GM21619 (cell line): ENCODE results near the gene TANGO2.

Experiments used
- ATAC-seq: cut with Tn5 transposase; IDR thresholded peaks from one replicate; pipeline ENCODE4 v1.9.1; 2021; ENCODE audit not compliant: unreplicated experiment

The TANGO2 gene

DNA sequence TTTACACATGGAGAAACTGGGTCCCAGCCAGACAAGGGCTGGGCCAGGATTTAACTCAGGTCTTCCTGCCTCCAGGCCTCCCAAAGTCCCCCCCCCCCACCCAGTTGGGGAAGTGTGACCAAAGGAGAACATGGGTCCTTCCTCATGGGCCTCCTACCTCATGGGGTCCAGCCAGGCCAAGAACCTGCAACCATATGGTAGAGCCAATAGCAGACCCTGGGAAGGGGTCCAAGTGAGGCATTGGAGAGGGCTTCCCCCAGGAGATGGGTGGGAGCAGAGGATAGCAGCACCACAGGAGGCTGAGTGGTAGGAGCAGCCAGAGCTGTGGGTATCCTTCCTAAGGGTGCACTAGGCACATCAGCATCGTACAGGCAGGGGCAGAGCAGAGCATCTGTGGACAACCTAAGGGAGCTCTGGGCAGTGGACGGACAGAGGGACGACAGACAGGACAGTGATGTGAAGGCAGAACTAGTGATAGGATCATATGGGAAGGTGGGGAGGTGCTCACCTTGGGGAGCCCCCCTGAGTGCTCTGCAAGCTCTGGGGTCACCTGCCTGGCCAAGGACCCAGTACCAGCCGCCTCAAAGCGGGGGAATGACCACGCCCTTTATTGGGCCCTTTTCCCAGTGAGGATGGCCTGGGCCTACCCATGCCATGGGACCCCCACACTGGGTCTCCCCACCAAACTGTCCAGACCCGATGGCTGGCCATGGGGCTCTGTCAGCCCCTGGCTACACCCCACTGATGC, 8.7 kb upstream of the TANGO2 start:
- ATAC-seq: no peak

DNA sequence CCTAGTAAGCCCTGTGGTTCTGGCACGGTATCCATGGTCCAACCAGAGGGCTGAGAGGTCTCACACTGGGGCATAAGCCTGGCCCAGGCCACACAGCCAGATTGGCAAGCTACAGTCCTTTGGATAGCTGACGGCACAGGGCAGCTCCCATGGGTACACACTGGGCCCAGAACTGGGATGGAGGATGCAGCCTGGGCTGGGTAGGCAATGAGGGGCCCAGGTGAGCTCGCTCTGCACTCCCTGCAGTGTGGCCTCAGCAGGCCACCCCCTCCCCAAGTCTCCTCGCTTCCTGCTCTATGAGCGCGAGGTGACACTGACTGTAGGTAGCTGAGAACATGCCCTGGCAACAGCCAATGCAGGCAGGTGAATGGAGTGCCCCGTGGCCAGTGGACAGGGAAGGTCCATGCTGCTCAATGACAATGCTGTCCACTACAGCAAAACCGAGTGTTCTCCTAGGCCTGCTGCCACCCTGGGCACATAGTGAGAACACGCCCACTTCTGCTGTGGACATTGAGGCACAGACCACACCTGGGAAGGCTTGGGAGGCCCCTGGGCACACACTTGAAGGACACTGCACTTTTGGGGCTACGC, 8.1 kb upstream of the TANGO2 start:
- no peak for ATAC-seq

DNA sequence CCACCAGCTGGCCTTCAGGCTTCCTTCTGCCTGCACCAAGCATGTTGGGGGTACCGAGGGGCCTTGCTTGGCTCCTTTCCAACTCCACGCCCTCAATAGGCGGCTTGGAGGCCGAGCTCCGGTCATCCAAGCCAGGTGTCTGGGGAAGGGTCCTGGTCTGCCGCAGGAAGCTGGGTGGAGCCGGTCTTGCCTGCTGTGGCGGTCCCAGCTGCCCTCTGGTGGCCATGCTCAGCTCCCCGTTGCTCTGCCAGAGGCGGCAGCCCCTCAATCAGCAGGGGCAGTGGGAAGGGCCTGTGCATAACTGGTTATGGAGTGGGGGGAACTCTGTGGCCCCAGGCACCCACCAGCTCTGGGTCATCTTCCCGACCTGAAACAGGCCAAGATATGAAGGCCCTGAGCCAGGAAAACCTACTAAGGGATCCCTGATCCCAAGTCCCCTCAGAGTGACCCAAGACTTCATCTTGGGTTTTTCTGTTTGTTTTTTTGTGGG, 7.5 kb upstream of the TANGO2 start:
- ATAC-seq: no peak

DNA sequence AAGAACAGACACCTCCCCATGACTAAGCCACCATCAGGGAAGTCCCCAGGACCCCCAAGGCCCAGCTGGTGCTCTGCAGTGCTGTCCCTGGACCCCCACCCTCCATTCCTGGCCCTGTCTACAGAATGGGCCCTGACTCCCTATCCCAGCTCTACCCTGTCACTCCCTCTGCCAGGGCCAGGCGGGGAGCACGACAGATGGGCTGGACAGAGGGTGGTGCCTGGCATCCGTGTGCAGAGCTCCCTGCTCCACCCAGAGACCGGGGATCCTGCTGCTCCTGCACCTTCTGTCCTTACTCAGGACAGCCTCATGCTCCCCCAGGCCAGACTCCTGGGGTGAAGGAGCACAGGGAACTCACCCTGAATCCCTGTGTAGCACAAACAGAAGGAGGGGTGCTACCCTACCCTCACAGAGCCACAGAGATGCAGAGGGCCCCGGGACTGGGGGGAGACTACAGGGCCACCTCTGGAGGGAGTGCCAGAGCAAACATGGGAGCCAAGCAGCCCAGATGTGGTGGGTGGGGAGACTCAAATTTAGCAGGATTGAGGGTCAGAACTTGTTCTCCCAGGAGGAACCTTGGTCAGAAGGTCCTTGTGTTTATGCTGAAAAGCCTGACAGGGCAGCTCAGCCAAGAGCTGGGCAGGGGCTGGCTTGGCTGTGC, 6.3 kb upstream of the TANGO2 start:
- no peak for ATAC-seq

DNA sequence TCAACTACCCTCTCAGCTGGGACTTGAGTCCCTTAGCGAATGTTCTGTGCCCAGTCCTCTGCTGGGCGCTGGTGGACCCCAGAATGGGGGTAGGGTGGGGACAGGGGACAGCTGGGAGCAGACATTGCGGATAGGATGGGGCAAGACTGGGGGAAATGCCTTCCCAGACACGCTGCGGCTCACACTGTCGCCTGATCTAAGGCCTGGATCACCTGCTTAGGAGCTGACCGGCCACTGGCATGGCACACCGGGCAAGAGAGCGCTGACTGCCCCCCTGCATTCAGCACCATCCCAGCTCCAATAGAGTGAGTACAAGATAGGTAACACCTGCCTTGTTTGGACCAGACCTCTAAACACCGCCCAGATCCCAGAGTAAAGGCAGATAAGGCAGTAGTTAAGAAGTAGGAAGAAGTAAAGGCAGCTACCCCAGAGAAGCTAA, 5.7 kb upstream of the TANGO2 start:
- no peak for ATAC-seq

DNA sequence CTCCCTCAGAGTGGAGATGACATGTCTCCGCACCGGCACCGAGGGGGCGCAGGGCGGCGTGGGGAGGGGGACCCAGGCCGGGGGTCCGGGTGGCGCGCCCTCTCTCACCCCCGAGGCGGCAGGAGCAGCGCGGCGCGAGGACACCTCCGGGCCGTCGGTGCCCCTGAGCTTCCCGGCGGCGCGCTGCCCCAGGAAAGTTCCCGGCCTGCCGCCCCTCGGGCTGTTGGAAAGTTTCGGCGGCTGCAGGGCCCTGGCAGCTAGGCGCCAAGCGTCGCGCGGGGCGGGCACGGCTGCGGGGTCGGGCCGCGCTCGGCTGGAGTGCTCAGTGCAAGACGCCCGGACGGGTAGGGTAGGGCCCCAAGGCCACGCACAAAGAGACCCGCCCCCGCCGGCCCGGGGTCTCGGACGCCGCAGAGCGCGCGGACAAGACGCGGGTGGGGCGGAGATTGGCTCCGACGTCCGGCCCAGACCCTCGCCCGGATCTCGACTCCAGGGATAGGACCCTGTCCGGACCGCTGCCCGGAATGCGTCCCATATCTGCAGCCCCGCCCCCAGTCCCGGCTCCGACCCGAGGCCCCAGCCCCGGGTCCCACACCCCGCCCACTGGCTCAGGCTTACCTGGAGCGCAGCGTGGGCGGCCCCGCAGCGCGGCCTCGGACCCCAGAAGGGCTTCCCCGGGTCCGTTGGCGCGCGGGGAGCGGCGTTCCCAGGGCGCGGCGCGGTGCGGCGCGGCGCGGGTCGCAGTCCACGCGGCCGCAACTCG, 4.8 kb upstream of the TANGO2 start:
- ATAC-seq: no peak

DNA sequence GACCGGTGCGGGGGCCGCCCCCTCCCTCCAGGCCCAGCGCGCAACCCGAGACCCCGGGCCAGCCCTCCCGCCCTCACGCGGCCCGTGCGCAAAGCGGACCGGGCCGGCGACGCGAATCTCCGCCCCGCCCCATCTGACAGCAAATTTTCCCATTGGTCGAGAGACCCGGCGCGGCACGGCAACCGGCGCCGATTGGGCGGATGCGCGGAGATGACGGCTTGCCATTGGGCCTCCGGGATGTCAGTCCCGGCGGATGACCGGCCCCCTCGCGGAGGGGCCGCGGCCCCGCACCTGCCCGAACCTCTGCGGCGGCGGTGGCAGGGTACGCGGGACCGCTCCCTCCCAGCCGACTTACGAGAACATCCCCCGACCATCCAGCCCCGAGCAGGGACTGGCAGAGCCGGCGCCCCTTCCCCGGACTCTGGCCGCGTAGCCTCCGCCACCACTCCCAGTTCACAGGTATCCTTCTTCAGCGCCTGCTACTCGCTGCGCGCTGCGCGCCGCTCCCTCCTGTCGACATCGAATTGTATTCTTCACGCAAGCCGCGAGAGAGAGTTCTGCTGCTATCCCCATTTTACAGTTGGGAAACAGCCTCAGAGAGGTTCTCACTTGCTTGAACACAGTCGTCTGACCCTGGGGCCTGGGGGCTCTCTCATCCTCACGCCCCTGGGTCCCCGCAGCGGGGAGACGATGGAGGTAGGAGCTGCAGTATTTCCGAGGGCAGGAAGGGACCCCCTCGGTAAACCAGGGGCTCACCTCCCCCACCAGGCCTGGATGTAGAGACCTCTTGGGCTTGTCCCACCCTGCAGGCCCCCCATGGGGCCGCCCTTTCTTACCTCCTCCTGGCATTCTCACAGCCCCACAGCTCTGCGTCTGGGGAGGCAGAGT, 3.9 kb upstream of the TANGO2 start, which contains the start of gene ARVCF:
ARVCF (minus strand) TSS at position 90 of the 888 bp plus-strand sequence. CDS start 26,029 bp downstream, outside the sequence.
- ATAC-seq: peak; percentile 49

DNA sequence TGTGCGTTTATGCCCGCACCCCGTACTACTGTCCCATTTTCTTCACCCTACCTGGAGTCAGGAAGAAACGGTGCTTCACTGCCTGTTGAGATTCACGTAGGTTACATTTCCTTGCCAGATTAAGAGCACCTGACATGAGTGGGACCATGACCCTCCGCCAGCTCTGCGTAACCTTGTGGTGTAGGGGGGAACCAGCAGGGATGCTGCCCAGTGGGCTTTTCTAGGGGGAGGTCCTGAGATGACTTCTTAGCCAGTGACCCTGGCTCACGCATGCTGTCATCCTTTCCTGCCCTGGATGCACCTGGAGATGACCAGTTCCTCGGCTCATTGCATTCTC, 3.3 kb upstream of the TANGO2 start:
- ATAC-seq: no peak

DNA sequence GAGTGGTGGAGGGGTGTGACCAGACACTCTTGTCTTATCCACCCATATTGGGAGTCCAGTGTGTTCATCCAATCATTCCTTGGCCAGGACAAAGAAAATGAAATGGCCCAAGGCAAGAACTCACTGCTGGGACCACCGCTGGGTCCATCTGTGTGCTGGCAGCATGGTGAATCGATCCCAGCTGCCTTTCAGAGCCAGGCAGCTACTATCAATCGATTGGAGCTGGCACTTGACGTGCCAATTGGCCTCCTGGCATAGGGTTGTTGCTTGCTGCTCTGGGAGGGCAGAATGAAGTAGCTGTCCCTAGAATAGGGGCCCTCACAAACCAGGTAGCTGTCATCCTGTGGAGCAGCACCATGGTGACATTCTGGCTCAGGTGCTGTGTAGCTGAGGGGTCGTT, 2.9 kb upstream of the TANGO2 start:
- ATAC-seq: no peak

DNA sequence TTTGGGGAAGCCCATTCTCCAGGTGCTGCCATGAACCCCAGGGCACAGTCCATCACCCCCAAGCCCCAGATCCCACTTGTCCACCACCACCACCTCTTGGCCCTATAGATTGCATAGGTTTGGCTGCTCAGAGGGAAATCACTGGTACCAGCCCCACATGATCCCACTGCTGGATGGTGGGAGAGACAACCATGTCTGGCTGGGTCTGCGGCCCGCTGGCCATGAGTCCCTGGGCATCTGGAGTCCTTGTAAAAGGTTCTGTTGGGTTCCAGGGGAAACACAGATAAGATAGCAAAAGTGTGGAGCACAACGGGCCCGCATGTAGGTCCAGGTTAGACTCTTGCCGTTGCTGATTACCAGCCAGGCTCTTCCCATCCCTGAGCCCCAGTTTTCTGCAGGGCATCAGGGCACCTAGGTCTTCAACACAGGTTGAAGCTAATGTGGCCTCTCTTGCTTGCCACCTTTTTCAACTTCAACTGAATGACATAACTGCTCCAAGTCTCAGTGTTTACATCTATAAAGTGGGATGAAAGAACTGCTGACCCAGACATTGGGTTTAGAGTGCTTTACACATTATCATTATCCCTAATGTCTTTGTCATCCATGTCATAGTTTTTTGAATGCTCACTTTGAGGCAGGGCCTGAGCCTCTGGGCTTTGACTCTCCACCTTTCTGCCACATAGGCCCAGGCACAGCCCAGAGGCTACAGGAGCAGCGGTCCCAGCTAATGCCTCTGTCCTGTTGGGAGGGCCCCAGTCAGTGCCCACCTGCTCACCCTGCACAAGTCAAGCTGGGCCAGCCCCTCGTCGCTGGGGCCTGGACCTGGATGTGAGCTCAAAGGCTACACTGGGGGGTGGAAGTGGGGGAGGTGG, 1.0 kb upstream of the TANGO2 start:
- no peak for ATAC-seq

DNA sequence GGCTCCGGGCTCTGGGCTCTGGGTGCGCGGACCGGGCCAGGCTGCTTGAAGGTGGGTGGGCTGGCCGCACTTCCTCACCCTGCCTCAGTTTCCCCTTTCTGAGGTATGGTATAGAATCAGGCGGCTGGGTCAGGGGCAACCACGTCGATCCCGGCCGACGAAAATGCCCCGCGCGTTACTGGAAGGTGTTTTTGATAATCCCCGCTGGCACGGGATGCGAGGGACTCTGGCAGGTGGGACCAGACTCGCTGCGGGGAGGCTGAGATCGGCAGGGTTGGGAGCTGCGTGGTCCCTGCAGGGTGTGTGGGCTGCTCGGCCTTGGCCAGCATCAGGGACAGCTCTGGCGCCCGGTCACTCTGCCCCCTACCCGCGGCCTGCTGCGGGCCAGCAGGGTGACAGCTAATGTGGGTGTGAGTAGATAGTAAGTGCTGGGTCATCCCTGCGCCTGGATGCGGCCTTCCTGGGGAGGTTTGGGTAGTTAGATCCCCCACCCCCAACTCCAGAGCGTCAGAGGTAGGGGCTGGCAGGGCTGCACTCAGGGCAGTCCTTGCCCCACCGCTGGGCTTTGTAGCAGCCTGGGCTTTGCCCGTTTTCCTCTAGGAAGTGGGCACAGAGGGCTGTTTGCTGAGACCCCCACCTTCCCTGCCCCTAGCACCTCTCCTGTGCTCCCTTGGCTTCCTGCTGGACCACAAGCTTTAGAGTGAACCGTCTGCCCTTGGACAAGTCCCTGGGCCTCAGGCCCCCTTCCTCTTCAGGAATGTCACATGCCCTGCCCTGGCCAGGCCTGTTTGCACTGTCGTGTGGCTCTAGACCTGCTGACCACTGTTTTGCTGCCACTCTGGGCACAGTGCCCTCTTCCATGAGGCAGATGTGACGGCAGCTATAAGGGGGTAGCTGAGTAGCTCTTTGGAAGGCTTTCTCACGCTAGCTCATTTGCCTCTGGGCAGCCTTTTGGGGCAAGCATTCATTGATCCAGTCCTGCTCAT, 579 bp downstream of the TANGO2 start:
- ATAC-seq: peak; percentile 10

DNA sequence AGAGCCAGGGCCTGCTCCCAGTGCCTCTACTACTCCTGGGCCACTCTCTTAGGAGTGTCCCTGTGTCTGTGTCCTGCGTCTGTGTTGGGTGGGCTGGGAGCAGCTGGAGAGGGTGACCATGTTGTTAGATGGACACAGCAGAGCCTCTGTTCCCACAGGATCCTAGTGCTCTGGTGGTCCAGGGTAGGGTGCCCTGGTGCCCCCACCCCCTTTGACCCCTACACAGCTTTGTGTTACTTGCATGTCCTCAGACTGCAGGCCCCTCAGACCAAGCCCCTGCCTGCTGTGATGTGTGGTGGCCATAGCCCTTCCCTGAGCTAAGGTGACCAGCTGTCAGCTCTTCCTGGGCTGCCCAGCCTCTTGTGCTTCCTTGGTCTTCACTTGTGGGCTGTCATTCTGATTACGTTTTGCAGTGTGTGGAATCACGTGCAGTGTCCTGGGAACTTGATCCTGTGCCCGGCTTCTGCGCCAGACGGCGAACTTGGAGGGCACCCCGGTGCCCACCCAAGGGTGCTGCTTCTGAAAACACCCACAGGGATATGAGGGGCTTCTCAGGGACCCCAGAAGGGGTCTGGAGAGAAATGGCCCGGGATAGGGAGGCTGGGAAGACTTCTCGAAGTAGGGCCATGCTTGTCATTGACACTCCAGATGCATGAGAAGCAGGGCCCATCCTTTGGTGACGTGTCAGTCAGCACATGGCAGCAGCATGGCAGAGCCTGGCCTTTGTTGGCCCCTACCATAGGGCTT, 1.5 kb downstream of the TANGO2 start:
- no peak for ATAC-seq

DNA sequence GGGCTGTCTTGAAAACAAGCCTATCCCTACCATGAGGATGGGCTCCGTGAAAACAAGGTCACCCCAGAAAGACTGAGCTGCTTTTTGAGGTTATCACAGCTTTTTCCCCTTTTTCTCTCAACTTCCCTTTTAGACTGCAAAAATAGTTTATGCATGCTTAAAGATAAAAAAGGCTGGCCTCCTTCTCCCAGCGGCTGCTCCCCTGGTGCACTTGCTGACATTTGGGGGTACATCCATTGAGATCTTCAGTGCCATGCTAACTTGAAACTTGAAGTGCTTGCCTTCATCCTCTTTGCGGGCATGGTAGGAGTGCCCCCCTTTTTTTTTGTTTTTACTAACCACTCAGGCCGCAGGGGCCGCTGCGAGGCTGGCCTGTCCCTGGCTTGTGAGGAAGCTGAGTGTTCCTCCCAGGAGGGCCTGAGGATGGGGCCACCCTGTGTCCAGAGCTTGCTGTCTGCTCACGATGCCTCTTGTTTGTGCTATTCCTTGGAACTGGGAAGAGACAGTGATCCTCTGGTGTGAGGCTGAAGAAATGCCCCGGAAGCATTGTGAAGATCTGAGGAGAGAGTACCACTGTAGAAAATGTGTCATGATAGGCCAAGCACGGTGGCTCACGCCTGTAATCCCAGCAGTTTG, 2.2 kb downstream of the TANGO2 start:
- ATAC-seq: no peak

DNA sequence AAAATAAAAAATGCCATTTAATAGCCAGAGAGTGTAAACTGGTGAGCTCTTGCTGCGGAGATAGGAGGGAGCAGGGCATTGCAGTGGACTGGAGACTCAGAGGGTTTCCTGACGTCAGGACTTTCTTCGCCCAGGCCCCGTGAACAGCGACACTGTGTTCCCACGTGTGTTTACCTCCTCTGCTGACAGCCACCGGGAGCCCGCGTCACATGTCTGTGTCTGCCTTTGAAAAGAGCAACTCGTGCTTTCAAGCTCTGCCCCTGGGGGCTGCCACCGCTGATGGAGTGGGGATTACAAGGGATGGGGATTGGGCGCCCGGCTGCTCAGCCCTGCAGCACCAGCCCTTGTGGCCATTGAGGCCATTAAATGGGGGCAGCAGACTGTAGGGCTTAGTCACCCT, 3.3 kb downstream of the TANGO2 start:
- no peak for ATAC-seq

DNA sequence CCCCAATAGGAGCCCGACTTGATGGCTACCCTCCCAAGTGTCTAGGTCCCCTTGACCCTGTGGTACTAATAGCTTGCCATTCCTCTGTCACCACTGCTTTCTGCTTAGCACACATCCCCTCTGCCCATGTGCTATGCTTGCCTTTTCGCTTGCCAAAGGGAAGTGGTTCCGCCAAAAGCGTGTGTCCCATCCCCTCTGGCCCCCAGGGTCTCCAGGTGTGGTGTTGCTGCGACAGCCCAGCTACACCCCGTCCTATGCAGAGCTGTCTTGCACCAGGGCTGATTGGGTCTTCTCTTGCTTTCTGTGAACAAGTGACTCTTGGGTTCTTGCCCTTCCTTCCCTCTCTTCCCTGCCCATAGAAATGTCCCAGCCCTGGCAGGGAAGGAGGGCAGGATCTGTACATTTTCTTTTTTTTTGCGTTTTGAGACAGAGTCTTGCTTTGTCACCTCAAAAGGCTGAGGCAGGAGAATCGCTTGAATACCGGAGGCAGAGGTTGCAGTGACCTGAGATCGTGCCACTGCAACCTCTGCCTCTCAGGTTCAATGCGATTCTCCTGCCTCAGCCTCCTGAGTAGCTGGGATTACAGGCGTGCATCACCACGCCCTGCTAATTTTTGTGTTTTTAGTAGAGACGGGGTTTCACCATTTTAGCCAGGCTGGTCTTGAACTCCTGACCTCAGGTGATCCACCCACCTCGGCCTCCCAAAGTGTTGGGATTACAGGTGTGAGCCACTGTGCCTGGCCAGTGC, 3.9 kb downstream of the TANGO2 start:
- ATAC-seq: no peak

DNA sequence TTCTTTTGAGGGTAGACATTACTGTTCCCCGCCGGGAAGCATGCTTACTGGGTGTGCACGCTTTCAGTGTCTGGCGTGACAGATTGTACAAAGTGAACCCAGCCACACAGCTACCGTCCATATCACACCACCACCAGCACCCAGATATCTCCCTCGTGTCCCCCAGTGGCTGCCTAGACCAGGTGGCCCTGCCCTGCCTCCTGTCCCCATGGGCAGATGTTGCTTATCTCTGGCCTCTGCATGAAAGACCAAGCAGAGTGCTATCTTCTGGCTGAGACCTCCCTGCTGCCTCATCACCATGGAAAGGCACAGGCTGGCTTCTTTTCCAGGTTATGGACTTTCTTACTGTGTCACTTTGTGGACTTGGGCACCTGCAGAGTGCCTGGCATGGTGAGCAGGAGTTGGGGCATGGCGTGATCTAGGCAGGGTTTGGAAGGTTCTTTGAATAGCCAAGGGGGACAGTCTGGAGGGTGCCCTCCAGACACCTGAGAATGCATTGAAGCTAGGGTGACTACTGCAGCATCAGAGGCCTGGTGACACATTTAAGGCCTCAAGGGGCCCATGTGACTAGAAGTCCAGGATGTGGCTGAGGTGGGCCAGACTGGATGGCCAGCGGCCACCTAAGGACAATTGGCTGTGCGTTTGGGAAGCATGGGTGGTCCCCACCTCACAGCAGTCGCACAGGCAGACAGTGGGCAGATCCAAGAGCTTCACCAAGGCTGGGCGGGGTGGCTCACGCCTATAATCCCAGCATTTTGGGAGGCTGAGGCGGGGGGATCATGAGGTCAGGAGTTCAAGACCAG, 4.7 kb downstream of the TANGO2 start:
- ATAC-seq: no peak
